ENCODE results near the gene KDM4E. TPM values are rescaled to one million over a fixed set of nuclear protein-coding genes. Genes with fewer than 3 reads are reported as not detected.
A peak's percentile ranks its signal among the peaks of the same experiment; 100 is the strongest.

The KDM4E gene
- total and polyA plus RNA-seq, 10 of the 15 experiments (the other 5 are each of a cell fraction or from before 2014, with no cell fraction given) = not detected

GRCh38 chr11:95067039-95067840 is 42.2 kb downstream of the KDM4E start (continued):
- no peak for TF ChIP-seq KLF5 (IDR thresholded peaks at IDR 0.05; ENCODE audit: partially characterized antibody)
- no peak for TF ChIP-seq SMC3 (IDR thresholded peaks at IDR 0.05; ENCODE audit: borderline replicate concordance, low read length)
- TF ChIP-seq RELB (IDR thresholded peaks at IDR 0.05; ENCODE audit: low read depth) = no peak
- TF ChIP-seq SREBF1 (IDR thresholded peaks at IDR 0.05; ENCODE audit: low read length) = no peak
- TF ChIP-seq CBX3 (IDR thresholded peaks at IDR 0.05; ENCODE audit: borderline replicate concordance, low read depth) = no peak
- TF ChIP-seq PBX3 (IDR thresholded peaks at IDR 0.05; ENCODE audit: insufficient replicate concordance, low read depth, low read length) = no peak
- no peak for TF ChIP-seq FOXM1 (IDR thresholded peaks at IDR 0.05; ENCODE audit: low read depth, low read length)
- no peak for TF ChIP-seq ZBTB33 (IDR thresholded peaks at IDR 0.05)
- TF ChIP-seq SMARCA5 (IDR thresholded peaks at IDR 0.05) = peak; percentile 32; the same call in 1 of the 2 replicates
- no peak for TF ChIP-seq RCOR1 (conservative IDR thresholded peaks at IDR 0.05; ENCODE audit: low read depth, low read length)
- no peak for TF ChIP-seq MEF2B (IDR thresholded peaks at IDR 0.05; ENCODE audit: partially characterized antibody, poor library complexity, severe bottlenecking)
- TF ChIP-seq ATF3 (IDR thresholded peaks at IDR 0.05; ENCODE audit: borderline replicate concordance, extremely low read depth, low read depth, low read length) = no peak
- no peak for TF ChIP-seq MTA3 (IDR thresholded peaks at IDR 0.05; ENCODE audit: borderline replicate concordance, low read length)
- 0 out of 2 replicates have a peak, but pooled peaks have one; percentile 5 for TF ChIP-seq NRF1 (conservative IDR thresholded peaks at IDR 0.05; ENCODE audit: low read depth, low read length)
- TF ChIP-seq ZNF622 (IDR thresholded peaks at IDR 0.05) = no peak
- TF ChIP-seq ZNF207 (IDR thresholded peaks at IDR 0.05; ENCODE audit: borderline replicate concordance) = no peak
- TF ChIP-seq ETV6 (conservative IDR thresholded peaks at IDR 0.05 in 1 of 2, IDR thresholded peaks at IDR 0.05 in 1 of 2; ENCODE audit: borderline replicate concordance in 1 of 2, low read depth in 1 of 2) = no peak
- TF ChIP-seq NR2F1 (conservative IDR thresholded peaks at IDR 0.05) = peak; percentile 33; the same call in 1 of the 2 replicates
- TF ChIP-seq TARDBP (IDR thresholded peaks at IDR 0.05; ENCODE audit: borderline replicate concordance) = no peak
- TF ChIP-seq ZBED1 (IDR thresholded peaks at IDR 0.05; ENCODE audit: borderline replicate concordance) = no peak
- peak; percentile 57; the same call in 1 of the 2 replicates for TF ChIP-seq CBFB (IDR thresholded peaks at IDR 0.05; ENCODE audit: low read depth)
- TF ChIP-seq NFXL1 (IDR thresholded peaks at IDR 0.05; ENCODE audit: borderline replicate concordance) = no peak
- no peak for TF ChIP-seq HDAC2 (IDR thresholded peaks at IDR 0.05)
- TF ChIP-seq RB1 (IDR thresholded peaks at IDR 0.05; ENCODE audit: borderline replicate concordance) = peak; percentile 61; the same call in 1 of the 2 replicates
- no peak for TF ChIP-seq JUND (IDR thresholded peaks at IDR 0.05; ENCODE audit: low read depth, low read length)
- no peak for TF ChIP-seq MEF2A (IDR thresholded peaks at IDR 0.05; ENCODE audit: insufficient read depth, low read depth, low read length)

Data from GM12878 (cell line).